ENCODE measurements around the gene MAPK14. TPM values are rescaled to one million over a fixed set of nuclear protein-coding genes. Genes with fewer than 3 reads are reported as not detected.
A peak's percentile ranks its signal among the peaks of the same experiment; 100 is the strongest.
"Not testable (repeated sequence)": the region's sequence is repeated elsewhere in the genome, so short reads cannot be mapped to it uniquely, and the experiment has no call there.

Gene MAPK14
- polyA plus RNA-seq, 3 donors from 2014 or later, result 34.4 to 71.8 (median 44.6) TPM

- Mint-ChIP-seq H3K27me3 (ENCODE audit: low read depth in 3 of 3) (peaks cover 8 to 18% (median 8%) of the 10 kb centered on the region in 3 donors), H3K4me3 (peak overlapping the region; percentile 69 to 94 (median 76)), H3K36me3 (peaks cover 0 to 14% (median 8%) of the 10 kb centered on the region in 3 donors), H3K4me1 (peaks cover 98% of the 10 kb centered on the region in 2 donors), H3K9me3 (no peaks in the 10 kb centered on the region), H3K27ac (peak overlapping the region; percentile 99 to 100 (median 99))
- DNase-seq, result peak; percentile 83 to 85 (median 83)
Measured at GRCh38 chr6:36118550-36119107, 91.0 kb downstream of the MAPK14 start.

- H3K27me3 Mint-ChIP-seq (ENCODE audit: low read depth in 3 of 3), result peaks cover 8 to 23% (median 13%) of the 10 kb centered on the region in 3 donors
- no peak for DNase-seq
- H3K4me3 Mint-ChIP-seq, result peak overlapping the region; percentile 69 to 94 (median 76)
- H3K36me3 Mint-ChIP-seq, result peaks cover 0 to 14% (median 8%) of the 10 kb centered on the region in 3 donors
- H3K27ac Mint-ChIP-seq, result peak overlapping the region; percentile 99 to 100 (median 99)
- peaks cover 97% of the 10 kb centered on the region in 2 donors for H3K4me1 Mint-ChIP-seq
- H3K9me3 Mint-ChIP-seq, result no peaks in the 10 kb centered on the region
Measured at GRCh38 chr6:36119209-36119608, 91.6 kb downstream of the MAPK14 start.

- peak overlapping the region; percentile 99 to 100 (median 99) for H3K27ac Mint-ChIP-seq
- DNase-seq, result no peak
- peaks cover 8 to 23% (median 18%) of the 10 kb centered on the region in 3 donors for H3K27me3 Mint-ChIP-seq (ENCODE audit: low read depth in 3 of 3)
- H3K4me3 Mint-ChIP-seq, result peak overlapping the region; percentile 84 to 94 (median 88)
- H3K4me1 Mint-ChIP-seq, result peaks cover 93 to 97% of the 10 kb centered on the region in 2 donors
- peaks cover 0 to 14% (median 8%) of the 10 kb centered on the region in 3 donors for H3K36me3 Mint-ChIP-seq
- no peaks in the 10 kb centered on the region for H3K9me3 Mint-ChIP-seq
Measured at GRCh38 chr6:36120018-36120417, 92.4 kb downstream of the MAPK14 start.

- Mint-ChIP-seq H3K27ac (peak overlapping the region; percentile 99 to 100 (median 99)), H3K4me1 (peaks cover 93 to 97% of the 10 kb centered on the region in 2 donors), H3K4me3 (peak overlapping the region; percentile 84 to 94 (median 88)), H3K36me3 (peaks cover 0 to 14% (median 8%) of the 10 kb centered on the region in 3 donors), H3K9me3 (no peaks in the 10 kb centered on the region), H3K27me3 (ENCODE audit: low read depth in 3 of 3) (peaks cover 8 to 23% (median 18%) of the 10 kb centered on the region in 3 donors)
- peak; percentile 69 to 75 (median 72) for DNase-seq
Measured at GRCh38 chr6:36120539-36120938, 92.9 kb downstream of the MAPK14 start.

GRCh38 chr6:36120979-36121786 lies 93.6 kb downstream of the MAPK14 start:
- Mint-ChIP-seq H3K4me3 (peak overlapping the region; percentile 84 to 94 (median 88)), H3K27me3 (ENCODE audit: low read depth in 3 of 3) (peaks cover 8 to 23% (median 18%) of the 10 kb centered on the region in 3 donors), H3K9me3 (no peaks in the 10 kb centered on the region), H3K36me3 (peaks cover 0 to 14% (median 6%) of the 10 kb centered on the region in 3 donors), H3K27ac (peak overlapping the region; percentile 99 to 100 (median 99)), H3K4me1 (peaks cover 94 to 99% of the 10 kb centered on the region in 2 donors)
- DNase-seq, result peak; percentile 66 to 70 (median 67)

GRCh38 chr6:36121787-36122494 lies 94.3 kb downstream of the MAPK14 start:
- H3K36me3 Mint-ChIP-seq, result peaks cover 0 to 9% (median 0%) of the 10 kb centered on the region in 3 donors

GRCh38 chr6:36122495-36123269 lies 95.1 kb downstream of the MAPK14 start:
- no peak for DNase-seq
- H3K36me3 Mint-ChIP-seq, result peaks cover 0 to 4% (median 0%) of the 10 kb centered on the region in 3 donors
- peak overlapping the region; percentile 91 to 100 (median 99) for H3K27ac Mint-ChIP-seq
- peaks cover 95 to 99% of the 10 kb centered on the region in 2 donors for H3K4me1 Mint-ChIP-seq
- H3K27me3 Mint-ChIP-seq (ENCODE audit: low read depth in 3 of 3), result peaks cover 6 to 21% (median 18%) of the 10 kb centered on the region in 3 donors
- H3K9me3 Mint-ChIP-seq, result no peaks in the 10 kb centered on the region
- peak overlapping the region; percentile 26 to 91 (median 72) for H3K4me3 Mint-ChIP-seq

More at GRCh38 chr6:36121787-36122494, 94.3 kb downstream of the MAPK14 start:
- peak overlapping the region; percentile 99 to 100 (median 99) for H3K27ac Mint-ChIP-seq
- no peak for DNase-seq
- H3K27me3 Mint-ChIP-seq (ENCODE audit: low read depth in 3 of 3), result peaks cover 8 to 21% (median 18%) of the 10 kb centered on the region in 3 donors
- peak overlapping the region; percentile 84 to 94 (median 88) for H3K4me3 Mint-ChIP-seq
- H3K9me3 Mint-ChIP-seq, result no peaks in the 10 kb centered on the region
- peaks cover 95 to 99% of the 10 kb centered on the region in 2 donors for H3K4me1 Mint-ChIP-seq

GRCh38 chr6:36123270-36124139 lies 95.9 kb downstream of the MAPK14 start:
- Mint-ChIP-seq H3K4me3 (peak overlapping the region; percentile 54 to 88 (median 72)), H3K9me3 (no peaks in the 10 kb centered on the region)

GRCh38 chr6:36124346-36124745 lies 96.7 kb downstream of the MAPK14 start:
- not testable (repeated sequence) for H3K36me3 Mint-ChIP-seq, H3K9me3 Mint-ChIP-seq, DNase-seq
- H3K27ac Mint-ChIP-seq, result peak overlapping the region; percentile 63 to 99 (median 94)
- H3K4me3 Mint-ChIP-seq, result peak overlapping the region in 4 of 5 donors; percentile 56 to 75 (median 70)
- peaks cover 0 to 16% (median 14%) of the 10 kb centered on the region in 3 donors for H3K27me3 Mint-ChIP-seq (ENCODE audit: low read depth in 3 of 3)
- peaks cover 93 to 99% of the 10 kb centered on the region in 2 donors for H3K4me1 Mint-ChIP-seq

More at GRCh38 chr6:36123270-36124139, 95.9 kb downstream of the MAPK14 start:
- H3K27me3 Mint-ChIP-seq (ENCODE audit: low read depth in 3 of 3), result peaks cover 0 to 15% (median 15%) of the 10 kb centered on the region in 3 donors
- peak overlapping the region; percentile 91 to 100 (median 99) for H3K27ac Mint-ChIP-seq
- H3K36me3 Mint-ChIP-seq, result no peaks in the 10 kb centered on the region
- peaks cover 95 to 99% of the 10 kb centered on the region in 2 donors for H3K4me1 Mint-ChIP-seq
- DNase-seq, result peak; percentile 96 to 97 (median 97)

- H3K27me3 Mint-ChIP-seq (ENCODE audit: low read depth in 3 of 3), result peaks cover 0 to 17% (median 16%) of the 10 kb centered on the region in 3 donors
- peak overlapping the region; percentile 9 to 92 (median 80) for H3K27ac Mint-ChIP-seq
- H3K9me3 Mint-ChIP-seq, result no peaks in the 10 kb centered on the region
- H3K36me3 Mint-ChIP-seq, result no peaks in the 10 kb centered on the region
- H3K4me3 Mint-ChIP-seq, result peak overlapping the region; percentile 16 to 72 (median 53)
- DNase-seq, result no peak
- H3K4me1 Mint-ChIP-seq, result peaks cover 91 to 99% of the 10 kb centered on the region in 2 donors
Measured at GRCh38 chr6:36124881-36125280, 97.3 kb downstream of the MAPK14 start.

- Mint-ChIP-seq H3K4me3 (peak overlapping the region in 4 of 5 donors; percentile 13 to 53 (median 17)), H3K27me3 (ENCODE audit: low read depth in 3 of 3) (peaks cover 0 to 17% (median 12%) of the 10 kb centered on the region in 3 donors), H3K9me3 (no peaks in the 10 kb centered on the region), H3K27ac (peak overlapping the region; percentile 64 to 81 (median 72)), H3K4me1 (peaks cover 85 to 93% of the 10 kb centered on the region in 2 donors), H3K36me3 (no peaks in the 10 kb centered on the region)
- no peak for DNase-seq
Measured at GRCh38 chr6:36125575-36125974, 98.0 kb downstream of the MAPK14 start.

GRCh38 chr6:36126121-36126520 lies 98.5 kb downstream of the MAPK14 start:
- Mint-ChIP-seq H3K27ac (peak overlapping the region; percentile 66 to 83 (median 77)), H3K36me3 (no peaks in the 10 kb centered on the region), H3K27me3 (ENCODE audit: low read depth in 3 of 3) (peaks cover 4 to 15% (median 12%) of the 10 kb centered on the region in 3 donors), H3K4me3 (peak overlapping the region in 4 of 5 donors; percentile 13 to 74 (median 23)), H3K4me1 (peaks cover 85 to 88% of the 10 kb centered on the region in 2 donors), H3K9me3 (no peaks in the 10 kb centered on the region)
- DNase-seq, result no peak

Data from immature natural killer cell (primary cell).